IMR-90 (cell line): ENCODE results near the gene PIRT. TPM values are rescaled to one million over a fixed set of nuclear protein-coding genes. Genes with fewer than 3 reads are reported as not detected.

ENCODE experiments used
- ATAC-seq: fragments of 200-7000 bp; cut with Tn5 transposase; 2 replicates; pipeline ENCODE4 v1.9.1; 2020; ENCODE audit warnings: low read depth, mild to moderate bottlenecking, moderate library complexity
- BruUV-seq: library from RNA; stranded (reverse); fragments of 400-500 nt; replicated peaks from 2 replicates; lab custom pipeline; 2021; lab: Mats Ljungman, UMichigan
- CTCF ChIA-PET: fragments of 300-600 bp; formaldehyde crosslinking; extraction: SDS; loops from one replicate; lab custom pipeline; 2021; ENCODE audit warnings: antibody characterized with exemption; lab: Yijun Ruan, JAX
- POLR2A ChIA-PET: fragments of 300-600 bp; sonication (Branson Sonifier 250); formaldehyde crosslinking; loops from one replicate; lab custom pipeline; 2022; ENCODE audit warnings: antibody characterized with exemption; ENCODE audit not compliant: unreplicated experiment; lab: Charles Lee
- DNase-seq: peaks from one replicate; pipeline ENCODE4 v3.0.0; 2013
- H2AFZ ChIP-seq: replicated peaks from 2 replicates; pipeline ENCODE3; 2013; ENCODE audit warnings: low read length, mild to moderate bottlenecking; ENCODE audit not compliant: poor library complexity
- H2AK5ac ChIP-seq: 2 replicates; pipeline ENCODE4 v1.6.1; 2013; ENCODE audit warnings: low read depth, low read length, inconsistent platforms
- H2AK9ac ChIP-seq: replicated peaks from 2 replicates; pipeline ENCODE3; 2013; ENCODE audit warnings: mild to moderate bottlenecking, low read depth, low read length, moderate library complexity; ENCODE audit not compliant: poor library complexity
- H2BK120ac ChIP-seq: 2 replicates; pipeline ENCODE4 v1.6.1; 2013; ENCODE audit warnings: low read depth, low read length, inconsistent platforms
- H2BK15ac ChIP-seq: 3 replicates; pipeline ENCODE4 v1.6.1; 2013; ENCODE audit warnings: low read depth, low read length, inconsistent platforms
- H2BK20ac ChIP-seq: 2 replicates; pipeline ENCODE4 v1.6.1; 2013; ENCODE audit warnings: low read depth, mild to moderate bottlenecking, inconsistent platforms, low read length, moderate library complexity
- H2BK5ac ChIP-seq: 2 replicates; pipeline ENCODE4 v1.6.1; 2013; ENCODE audit warnings: mild to moderate bottlenecking, low read depth, low read length, inconsistent platforms; ENCODE audit not compliant: poor library complexity, severe bottlenecking
- H3K14ac ChIP-seq: replicated peaks from 2 replicates; pipeline ENCODE4 v1.6.1; 2013; ENCODE audit warnings: low read depth, low read length, inconsistent platforms
- H3K18ac ChIP-seq: 2 replicates; pipeline ENCODE4 v1.6.1; 2013; ENCODE audit warnings: low read depth, low read length, control low read depth
- H3K23ac ChIP-seq: 2 replicates; pipeline ENCODE4 v1.6.1; 2013; ENCODE audit warnings: low read depth, low read length, inconsistent platforms
- H3K27ac ChIP-seq: 2 replicates; pipeline ENCODE4 v1.5.1; 2013; ENCODE audit warnings: mild to moderate bottlenecking, control low read depth, low read length; ENCODE audit not compliant: insufficient read depth
- H3K27me3 ChIP-seq: 2 replicates; pipeline ENCODE4 v1.6.1; 2013; ENCODE audit warnings: low read length; ENCODE audit not compliant: control insufficient read depth, insufficient read depth
- H3K36me3 ChIP-seq: 2 replicates; pipeline ENCODE4 v1.6.1; 2013; ENCODE audit warnings: low read length, mixed read lengths; ENCODE audit not compliant: control insufficient read depth, insufficient read depth
- H3K4ac ChIP-seq: 2 replicates; pipeline ENCODE4 v1.6.1; 2013; ENCODE audit warnings: low read depth, low read length, inconsistent platforms
- H3K4me1 ChIP-seq: 2 replicates; pipeline ENCODE4 v1.6.1; 2013; ENCODE audit warnings: low read length, mixed read lengths; ENCODE audit not compliant: control insufficient read depth, insufficient read depth
- H3K4me2 ChIP-seq: 2 replicates; pipeline ENCODE4 v1.6.1; 2013; ENCODE audit warnings: low read depth, mild to moderate bottlenecking, control low read depth, low read length, moderate library complexity
- H3K4me3 ChIP-seq: 2 replicates; pipeline ENCODE4 v1.5.1; 2013; ENCODE audit warnings: low read depth, mild to moderate bottlenecking, control low read depth, low read length, moderate library complexity; ENCODE audit not compliant: insufficient read depth
- H3K56ac ChIP-seq: 2 replicates; pipeline ENCODE4 v1.6.1; 2013; ENCODE audit warnings: low read length, inconsistent platforms; ENCODE audit not compliant: insufficient read depth; ENCODE audit errors: extremely low read depth
- H3K79me1 ChIP-seq, 2 experiments: 2 replicates each; pipeline ENCODE4 v1.6.1; 2013; ENCODE audit warnings: low read length in 2 of 2, inconsistent platforms in 1 of 2, low read depth in 1 of 2
- H3K9ac ChIP-seq: 2 replicates; pipeline ENCODE4 v1.6.1; 2013; ENCODE audit warnings: low read depth, low read length, control low read depth
- H3K9me1 ChIP-seq: 2 replicates; pipeline ENCODE4 v1.6.1; 2013; ENCODE audit warnings: low read length, inconsistent platforms; ENCODE audit not compliant: insufficient read depth
- H3K9me3 ChIP-seq: 2 replicates; pipeline ENCODE4 v1.6.1; 2013; ENCODE audit warnings: low read length; ENCODE audit not compliant: control insufficient read depth, insufficient read depth
- H4K20me1 ChIP-seq: 2 replicates; pipeline ENCODE4 v1.6.1; 2013; ENCODE audit warnings: low read length, inconsistent platforms; ENCODE audit not compliant: insufficient read depth
- H4K5ac ChIP-seq: 2 replicates; pipeline ENCODE4 v1.6.1; 2013; ENCODE audit warnings: mild to moderate bottlenecking, low read depth, low read length, control low read depth
- H4K8ac ChIP-seq, 2 experiments: 2 replicates each; pipeline ENCODE4 v1.6.1; 2013; ENCODE audit warnings: low read depth in 2 of 2, low read length in 2 of 2, control low read depth in 1 of 2, inconsistent platforms in 1 of 2
- H4K91ac ChIP-seq: 2 replicates; pipeline ENCODE4 v1.6.1; 2013; ENCODE audit warnings: low read depth, low read length, inconsistent platforms; ENCODE audit not compliant: insufficient read depth
- BHLHE40 ChIP-seq: fragments of 150-350 bp; IDR thresholded peaks from 2 replicates; pipeline ENCODE4 v1.6.1; 2016; ENCODE audit warnings: mild to moderate bottlenecking, low read depth, low read length
- CEBPB ChIP-seq: IDR thresholded peaks from 2 replicates; pipeline ENCODE4 v1.6.1; 2012; ENCODE audit warnings: low read depth, low read length, improper control_type of control experiment
- CHD1 ChIP-seq: IDR thresholded peaks from 2 replicates; pipeline ENCODE4 v1.6.1; 2012; ENCODE audit warnings: low read depth, low read length, improper control_type of control experiment
- FOS ChIP-seq: fragments of 150-350 bp; IDR thresholded peaks from 2 replicates; pipeline ENCODE4 v1.6.1; 2016; ENCODE audit warnings: low read depth, low read length
- MAFK ChIP-seq: IDR thresholded peaks from 2 replicates; pipeline ENCODE4 v1.6.1; 2012; ENCODE audit warnings: low read depth, low read length, improper control_type of control experiment
- MAZ ChIP-seq: IDR thresholded peaks from 2 replicates; pipeline ENCODE4 v1.6.1; 2012; ENCODE audit warnings: low read depth, mild to moderate bottlenecking, low read length, improper control_type of control experiment, moderate library complexity, borderline replicate concordance
- MXI1 ChIP-seq: IDR thresholded peaks from 2 replicates; pipeline ENCODE4 v1.6.1; 2012; ENCODE audit warnings: low read depth, mild to moderate bottlenecking, low read length, moderate library complexity, borderline replicate concordance
- NFE2L2 ChIP-seq: fragments of 150-350 bp; IDR thresholded peaks from 2 replicates; pipeline ENCODE4 v1.6.1; 2016; ENCODE audit warnings: low read depth, mild to moderate bottlenecking, low read length
- POLR2A ChIP-seq: IDR thresholded peaks from 2 replicates; pipeline ENCODE4 v1.6.1; 2012; ENCODE audit warnings: mild to moderate bottlenecking, low read depth, low read length
- RAD21 ChIP-seq: IDR thresholded peaks from 2 replicates; pipeline ENCODE4 v1.6.1; 2012; ENCODE audit warnings: low read length, improper control_type of control experiment
- RCOR1 ChIP-seq: IDR thresholded peaks from 2 replicates; pipeline ENCODE4 v1.6.1; 2012; ENCODE audit warnings: mild to moderate bottlenecking, low read length, improper control_type of control experiment; ENCODE audit not compliant: insufficient replicate concordance
- RFX5 ChIP-seq: IDR thresholded peaks from 2 replicates; pipeline ENCODE4 v1.8.0; 2012; ENCODE audit warnings: low read depth, mild to moderate bottlenecking, low read length, moderate library complexity
- SMC3 ChIP-seq: fragments of 150-350 bp; IDR thresholded peaks from 2 replicates; pipeline ENCODE4 v1.6.1; 2016; ENCODE audit warnings: low read depth, mild to moderate bottlenecking, antibody characterized with exemption, low read length, moderate library complexity
- WGBS, 2 experiments: methylation state at CpG; one replicate each; pipeline versions ENCODE4 v1.1.5 to v1.1.7; 2013; ENCODE audit warnings: missing lambda C conversion rate in 2 of 2; ENCODE audit not compliant: insufficient read length in 1 of 2; ENCODE audit errors: extremely low coverage in 2 of 2; 5-methylcytosine and 5-hydroxymethylcytosine counted together
- dilution Hi-C: fragments of 300-500 bp; cut with HindIII; formaldehyde crosslinking; loops from one replicate; pipeline ENCODE4 v1.14.3; 2018; ENCODE audit warnings: low sequenced_read_pairs; ENCODE audit not compliant: unreplicated experiment
- in situ Hi-C: fragments of 300-500 bp; cut with MboI; formaldehyde crosslinking; loops from 3 replicates; pipeline ENCODE4 v1.14.3; 2019; ENCODE audit warnings: low sequenced_read_pairs, inconsistent platforms, mixed read lengths
- intact Hi-C: fragments of 100-400 bp; cut with micrococcal nuclease; formaldehyde crosslinking; loops from 2 replicates; pipeline ENCODE4 v1.10.0; 2022
- polyA plus RNA-seq, 3 experiments: library from polyadenylated mRNA; depleted of rRNA; stranded (reverse); fragments of >200 nt; gene quantifications; 2 replicates each; pipeline ENCODE4 v1.2.3, GENCODE V29; 2012; ENCODE audit warnings: low replicate concordance in 1 of 3
- total RNA-seq: library from RNA; depleted of rRNA; stranded (reverse); fragments of >200 nt; gene quantifications from 2 replicates; pipeline ENCODE4 v1.2.3, GENCODE V29; 2012
- TF ChIP-seq, protein P1 (sequence below): conservative IDR thresholded peaks from 2 replicates; pipeline ENCODE4 v1.5.1; 2012; ENCODE audit warnings: mild to moderate bottlenecking, low read depth, low read length, improper control_type of control experiment
- TF ChIP-seq, protein P2 (sequence below): fragments of 150-350 bp; IDR thresholded peaks from 2 replicates; pipeline ENCODE4 v1.6.1; 2016; ENCODE audit warnings: low read depth, mild to moderate bottlenecking, low read length, moderate library complexity, borderline replicate concordance
- TF ChIP-seq, protein P3 (sequence below): fragments of 150-350 bp; IDR thresholded peaks from 2 replicates; pipeline ENCODE4 v1.6.1; 2017; ENCODE audit warnings: mild to moderate bottlenecking, antibody characterized with exemption, low read length, low read depth

The PIRT gene
- total and polyA plus RNA-seq, 2 of the 4 experiments (the other 2 are of a cell fraction), result not detected

DNA sequence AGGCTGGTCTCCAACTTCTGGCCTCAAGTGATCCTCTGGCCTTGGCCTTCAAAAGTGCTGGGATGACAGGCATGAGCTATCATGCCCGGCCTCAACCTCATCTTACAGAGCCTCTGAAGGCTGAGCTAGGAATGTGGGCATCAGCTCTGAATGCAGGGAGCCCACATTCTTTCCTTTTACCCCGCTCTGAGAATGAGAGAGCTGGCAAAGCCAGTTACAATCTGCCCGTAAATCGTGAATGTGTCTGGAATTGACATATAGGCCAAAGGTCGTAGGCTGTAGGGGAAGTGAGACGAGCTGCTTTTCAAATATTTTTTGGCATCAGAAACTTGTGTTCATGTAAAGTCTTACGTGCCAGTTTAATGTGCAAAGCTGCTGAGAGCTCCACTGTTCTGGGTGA, 38.5 kb downstream of the PIRT start:
- Histone ChIP-seq H2AK5ac (no peak overlapping the region), H3K9me1 (no peaks in the 10 kb centered on the region), H2BK15ac (no peak overlapping the region), H3K4ac (no peak overlapping the region), H3K4me3 (no peak overlapping the region), H2BK120ac (no peak overlapping the region), H2AK9ac (no peak overlapping the region), H3K18ac (no peak overlapping the region), H3K56ac (no peak overlapping the region), H3K23ac (no peak overlapping the region), H3K4me1 (no peaks in the 10 kb centered on the region), H4K91ac (no peak overlapping the region), H4K5ac (no peak overlapping the region), H3K79me1 (no peaks in the 10 kb centered on the region), H3K27me3 (no peaks in the 10 kb centered on the region), H3K9me3 (no peaks in the 10 kb centered on the region), H2BK20ac (no peak overlapping the region), H3K36me3 (no peaks in the 10 kb centered on the region), H4K20me1 (no peaks in the 10 kb centered on the region), H2AFZ (no peak overlapping the region), H4K8ac (no peak overlapping the region), H3K27ac (no peak overlapping the region), H2BK5ac (no peak overlapping the region), H3K9ac (no peak overlapping the region), H3K14ac (no peak overlapping the region), H3K4me2 (no peak overlapping the region)
- no CpG with 5 or more reads among the region's 7 CpGs for WGBS, 2 experiments
- ATAC-seq, result no peak
- CTCF ChIA-PET, result interaction anchor here (0.6 kb wide), 1 partner anchor 62 kb away, joined by 3 read pairs; no protein-coding TSS in a partner anchor
- POLR2A ChIA-PET, result no interaction called here
- in situ Hi-C loops (no loop called here), intact Hi-C loops (no loop called here), dilution Hi-C loops (no loop called here)
- no TSS peak for BruUV-seq
- DNase-seq, result no peak
- no peak for TF ChIP-seq CEBPB
- no peak for TF ChIP-seq RCOR1
- TF ChIP-seq FOS, result no peak
- TF ChIP-seq NFE2L2, result no peak
- TF ChIP-seq, protein P1, sequence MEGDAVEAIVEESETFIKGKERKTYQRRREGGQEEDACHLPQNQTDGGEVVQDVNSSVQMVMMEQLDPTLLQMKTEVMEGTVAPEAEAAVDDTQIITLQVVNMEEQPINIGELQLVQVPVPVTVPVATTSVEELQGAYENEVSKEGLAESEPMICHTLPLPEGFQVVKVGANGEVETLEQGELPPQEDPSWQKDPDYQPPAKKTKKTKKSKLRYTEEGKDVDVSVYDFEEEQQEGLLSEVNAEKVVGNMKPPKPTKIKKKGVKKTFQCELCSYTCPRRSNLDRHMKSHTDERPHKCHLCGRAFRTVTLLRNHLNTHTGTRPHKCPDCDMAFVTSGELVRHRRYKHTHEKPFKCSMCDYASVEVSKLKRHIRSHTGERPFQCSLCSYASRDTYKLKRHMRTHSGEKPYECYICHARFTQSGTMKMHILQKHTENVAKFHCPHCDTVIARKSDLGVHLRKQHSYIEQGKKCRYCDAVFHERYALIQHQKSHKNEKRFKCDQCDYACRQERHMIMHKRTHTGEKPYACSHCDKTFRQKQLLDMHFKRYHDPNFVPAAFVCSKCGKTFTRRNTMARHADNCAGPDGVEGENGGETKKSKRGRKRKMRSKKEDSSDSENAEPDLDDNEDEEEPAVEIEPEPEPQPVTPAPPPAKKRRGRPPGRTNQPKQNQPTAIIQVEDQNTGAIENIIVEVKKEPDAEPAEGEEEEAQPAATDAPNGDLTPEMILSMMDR, result no peak
- TF ChIP-seq, protein P2, sequence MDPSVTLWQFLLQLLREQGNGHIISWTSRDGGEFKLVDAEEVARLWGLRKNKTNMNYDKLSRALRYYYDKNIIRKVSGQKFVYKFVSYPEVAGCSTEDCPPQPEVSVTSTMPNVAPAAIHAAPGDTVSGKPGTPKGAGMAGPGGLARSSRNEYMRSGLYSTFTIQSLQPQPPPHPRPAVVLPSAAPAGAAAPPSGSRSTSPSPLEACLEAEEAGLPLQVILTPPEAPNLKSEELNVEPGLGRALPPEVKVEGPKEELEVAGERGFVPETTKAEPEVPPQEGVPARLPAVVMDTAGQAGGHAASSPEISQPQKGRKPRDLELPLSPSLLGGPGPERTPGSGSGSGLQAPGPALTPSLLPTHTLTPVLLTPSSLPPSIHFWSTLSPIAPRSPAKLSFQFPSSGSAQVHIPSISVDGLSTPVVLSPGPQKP, result no peak
- TF ChIP-seq BHLHE40, result no peak
- no peak for TF ChIP-seq SMC3
- no peak for TF ChIP-seq POLR2A
- TF ChIP-seq MAFK, result no peak
- no peak for TF ChIP-seq MXI1
- TF ChIP-seq MAZ, result no peak
- TF ChIP-seq CHD1, result no peak
- TF ChIP-seq, protein P3, sequence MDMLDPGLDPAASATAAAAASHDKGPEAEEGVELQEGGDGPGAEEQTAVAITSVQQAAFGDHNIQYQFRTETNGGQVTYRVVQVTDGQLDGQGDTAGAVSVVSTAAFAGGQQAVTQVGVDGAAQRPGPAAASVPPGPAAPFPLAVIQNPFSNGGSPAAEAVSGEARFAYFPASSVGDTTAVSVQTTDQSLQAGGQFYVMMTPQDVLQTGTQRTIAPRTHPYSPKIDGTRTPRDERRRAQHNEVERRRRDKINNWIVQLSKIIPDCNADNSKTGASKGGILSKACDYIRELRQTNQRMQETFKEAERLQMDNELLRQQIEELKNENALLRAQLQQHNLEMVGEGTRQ, result no peak
- TF ChIP-seq RAD21, result no peak
- no peak for TF ChIP-seq RFX5
